ENCODE data around the gene ZSCAN31.

Gene ZSCAN31

DNA sequence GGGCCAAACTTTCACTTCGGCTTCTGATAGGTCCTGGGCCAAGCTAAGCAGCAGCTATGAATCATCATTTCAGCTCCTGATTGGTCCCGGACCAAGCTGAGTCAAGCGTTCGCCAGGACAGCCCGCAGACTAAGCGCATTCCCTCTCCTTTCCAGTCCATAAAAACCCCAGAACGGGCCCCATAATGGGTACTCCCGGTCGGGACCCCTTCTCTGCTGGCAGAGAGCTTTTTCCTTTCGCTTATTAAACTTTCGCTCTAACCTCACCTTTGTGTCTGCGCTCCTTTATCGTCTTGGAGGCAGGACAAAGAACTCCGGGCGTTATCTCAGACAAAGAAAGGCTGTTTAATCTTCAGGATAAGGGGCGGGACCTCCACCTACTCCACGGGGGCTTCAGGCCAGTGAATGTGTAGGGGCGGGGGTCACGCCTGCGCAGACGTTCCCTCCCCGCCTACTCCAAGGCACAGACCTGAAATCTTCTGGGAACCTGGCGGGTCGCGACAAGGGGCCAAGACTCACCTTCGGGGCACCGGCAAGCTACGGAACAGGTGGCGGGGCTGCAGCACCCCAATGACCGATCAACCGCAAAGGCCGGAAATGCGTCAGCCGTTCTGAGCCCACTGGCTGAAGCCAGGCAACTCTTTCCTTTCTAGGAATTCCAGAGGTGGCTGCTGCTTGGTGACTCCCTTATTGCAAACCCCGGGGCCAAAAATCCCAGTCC is at the start of gene ZSCAN31:
TSS of gene ZSCAN31 (minus strand) at position 585 of the 720 bp plus-strand sequence. CDS start 6,465 bp downstream, outside the sequence.
- in situ Hi-C loops (cut with HindIII; ENCODE audit: low sequenced_read_pairs): no loop called here
- DNase-seq (ENCODE audit: low read depth, low spot score): peak; percentile 99
- TF ChIP-seq, protein P1, sequence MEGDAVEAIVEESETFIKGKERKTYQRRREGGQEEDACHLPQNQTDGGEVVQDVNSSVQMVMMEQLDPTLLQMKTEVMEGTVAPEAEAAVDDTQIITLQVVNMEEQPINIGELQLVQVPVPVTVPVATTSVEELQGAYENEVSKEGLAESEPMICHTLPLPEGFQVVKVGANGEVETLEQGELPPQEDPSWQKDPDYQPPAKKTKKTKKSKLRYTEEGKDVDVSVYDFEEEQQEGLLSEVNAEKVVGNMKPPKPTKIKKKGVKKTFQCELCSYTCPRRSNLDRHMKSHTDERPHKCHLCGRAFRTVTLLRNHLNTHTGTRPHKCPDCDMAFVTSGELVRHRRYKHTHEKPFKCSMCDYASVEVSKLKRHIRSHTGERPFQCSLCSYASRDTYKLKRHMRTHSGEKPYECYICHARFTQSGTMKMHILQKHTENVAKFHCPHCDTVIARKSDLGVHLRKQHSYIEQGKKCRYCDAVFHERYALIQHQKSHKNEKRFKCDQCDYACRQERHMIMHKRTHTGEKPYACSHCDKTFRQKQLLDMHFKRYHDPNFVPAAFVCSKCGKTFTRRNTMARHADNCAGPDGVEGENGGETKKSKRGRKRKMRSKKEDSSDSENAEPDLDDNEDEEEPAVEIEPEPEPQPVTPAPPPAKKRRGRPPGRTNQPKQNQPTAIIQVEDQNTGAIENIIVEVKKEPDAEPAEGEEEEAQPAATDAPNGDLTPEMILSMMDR (IDR thresholded peaks at IDR 0.05; ENCODE audit: low read depth, low read length): no peak
- H3K4me3 ChIP-seq (ENCODE audit: low read depth, low read length): peak within 1 kb of the TSS; percentile 71

DNA sequence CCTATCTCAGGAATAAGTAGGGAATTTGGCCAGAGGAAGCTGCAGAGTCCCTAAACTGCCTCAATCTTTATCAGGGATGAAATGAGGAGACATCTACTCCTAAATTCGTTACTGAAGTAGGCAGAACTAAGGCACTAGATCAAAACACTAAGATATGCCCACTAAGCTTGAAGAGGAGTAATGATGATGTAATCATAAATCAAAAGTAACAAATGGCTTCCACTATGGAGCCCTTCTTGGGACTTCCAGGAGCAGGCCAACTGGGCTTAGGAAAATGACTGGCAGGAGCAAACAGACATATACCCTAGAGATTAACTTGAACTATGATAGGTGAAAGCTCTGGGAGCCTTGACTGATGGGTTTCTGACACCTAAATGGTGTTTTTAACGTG is 48.2 kb upstream of the ZSCAN31 start:
- H3K4me3 ChIP-seq (ENCODE audit: low read depth, low read length): no peak overlapping the region
- in situ Hi-C loops (cut with HindIII; ENCODE audit: low sequenced_read_pairs): no loop called here
- no peak for DNase-seq (ENCODE audit: low read depth, low spot score)
- TF ChIP-seq, protein P1 (IDR thresholded peaks at IDR 0.05; ENCODE audit: low read depth, low read length): no peak

DNA sequence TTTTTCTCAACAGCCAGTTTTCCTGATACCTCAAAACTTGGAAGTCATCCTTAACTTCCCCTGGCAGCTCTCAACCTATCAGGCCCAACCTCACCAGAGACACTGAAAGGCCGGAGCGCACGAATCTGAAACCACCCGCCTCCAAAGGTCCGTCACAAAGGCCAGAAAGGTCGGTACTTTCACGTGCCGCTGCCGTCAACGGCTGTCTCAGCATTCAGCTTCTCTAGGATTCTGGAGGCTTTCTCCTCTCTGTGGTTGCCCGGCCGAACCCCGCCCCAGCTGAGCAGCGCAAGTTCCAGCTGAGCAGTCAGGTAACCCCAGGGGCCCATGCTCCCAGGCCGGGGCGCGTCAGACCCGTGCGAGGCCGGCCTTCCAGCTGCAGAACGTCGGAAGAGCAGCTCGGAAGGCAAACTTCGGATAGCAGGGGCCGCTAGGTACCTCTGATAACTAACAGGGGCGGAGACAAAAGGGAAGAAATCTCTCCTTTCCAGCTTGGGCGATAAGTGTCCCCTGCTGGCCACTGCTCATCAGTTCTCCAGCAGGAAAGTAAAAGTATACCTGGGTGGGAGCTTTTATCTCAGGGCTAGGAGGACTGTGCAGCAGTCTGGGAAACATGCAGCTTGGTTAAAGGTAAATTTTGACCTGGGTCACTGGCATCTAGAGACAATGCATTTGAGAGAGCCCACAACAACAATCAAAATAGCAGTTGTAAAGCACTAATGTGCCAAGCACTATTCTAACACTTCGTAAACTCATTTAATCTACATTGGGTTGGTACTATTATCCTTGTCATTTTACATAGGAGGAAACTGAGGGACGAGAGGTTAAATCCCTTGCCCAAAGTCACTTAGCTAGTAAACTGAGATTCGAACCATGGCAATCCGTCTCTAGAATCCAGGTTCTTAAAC is 47.5 kb upstream of the ZSCAN31 start:
- H3K4me3 ChIP-seq (ENCODE audit: low read depth, low read length): peak overlapping the region; percentile 50
- in situ Hi-C loops (cut with HindIII; ENCODE audit: low sequenced_read_pairs): no loop called here
- TF ChIP-seq, protein P1 (IDR thresholded peaks at IDR 0.05; ENCODE audit: low read depth, low read length): peak; percentile 65
- peak; percentile 89 for DNase-seq (ENCODE audit: low read depth, low spot score)

DNA sequence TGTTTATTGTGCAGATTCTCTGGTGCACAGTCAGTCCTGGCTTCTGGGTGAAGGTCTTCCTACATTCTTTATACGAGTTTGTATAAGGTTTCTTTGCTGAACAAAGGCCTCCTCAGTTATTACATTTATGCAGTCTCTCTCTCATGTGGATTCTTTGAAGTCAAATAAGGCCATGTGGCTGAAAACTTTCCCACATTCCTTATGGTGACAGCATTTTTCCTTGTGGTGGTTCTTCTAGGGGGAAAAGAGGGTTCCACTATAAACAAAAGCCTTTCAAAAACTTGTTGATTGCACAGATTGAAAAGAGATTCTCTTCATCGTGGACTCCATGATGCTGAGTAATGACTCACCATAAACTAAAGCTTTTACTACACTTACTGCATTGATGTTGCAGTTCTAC is 44.4 kb upstream of the ZSCAN31 start:
- no peak overlapping the region for H3K4me3 ChIP-seq (ENCODE audit: low read depth, low read length)
- TF ChIP-seq, protein P1 (IDR thresholded peaks at IDR 0.05; ENCODE audit: low read depth, low read length): no peak
- DNase-seq (ENCODE audit: low read depth, low spot score): no peak
- in situ Hi-C loops (cut with HindIII; ENCODE audit: low sequenced_read_pairs): no loop called here

DNA sequence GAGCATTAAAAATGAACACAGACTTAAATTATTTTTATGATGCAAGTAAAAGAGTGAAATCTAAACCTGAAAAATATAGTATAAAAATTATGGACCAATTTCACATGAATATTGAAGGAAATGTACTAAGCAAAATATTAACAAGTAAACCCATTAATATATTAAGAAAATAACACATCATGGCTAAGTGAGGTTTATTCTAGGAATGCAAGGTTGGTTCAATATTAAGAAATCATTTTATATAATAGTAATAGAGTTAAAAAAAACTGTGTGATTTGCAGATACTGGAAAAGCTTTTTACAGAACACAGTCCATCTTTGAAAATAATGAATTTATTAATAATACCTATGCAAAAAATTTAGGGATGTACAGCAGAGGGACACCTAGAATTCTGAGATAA is 42.7 kb upstream of the ZSCAN31 start:
- in situ Hi-C loops (cut with HindIII; ENCODE audit: low sequenced_read_pairs): no loop called here
- H3K4me3 ChIP-seq (ENCODE audit: low read depth, low read length): no peak overlapping the region
- TF ChIP-seq, protein P1 (IDR thresholded peaks at IDR 0.05; ENCODE audit: low read depth, low read length): no peak
- no peak for DNase-seq (ENCODE audit: low read depth, low spot score)

DNA sequence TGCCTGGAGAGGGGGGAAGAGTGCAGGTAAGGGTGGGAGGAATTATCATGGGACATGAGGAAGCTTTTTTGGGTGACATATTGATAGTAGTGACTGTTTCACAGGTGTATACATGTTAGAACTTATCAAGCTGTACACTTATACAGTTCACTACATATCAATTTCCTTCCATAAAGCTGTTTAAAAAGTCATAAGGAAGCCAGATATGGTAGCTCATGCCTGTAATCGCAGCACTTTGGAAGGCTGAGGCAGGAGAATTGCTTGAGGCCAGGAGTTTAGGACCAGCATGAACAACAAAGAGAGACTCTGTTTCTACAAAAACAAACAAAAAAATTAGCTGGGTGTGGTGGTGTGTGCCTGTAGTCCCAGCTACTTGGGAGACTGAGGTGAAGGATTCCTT is 41.9 kb upstream of the ZSCAN31 start:
- no peak for DNase-seq (ENCODE audit: low read depth, low spot score)
- in situ Hi-C loops (cut with HindIII; ENCODE audit: low sequenced_read_pairs): no loop called here
- TF ChIP-seq, protein P1 (IDR thresholded peaks at IDR 0.05; ENCODE audit: low read depth, low read length): no peak

More for the DNA sequence above, 41.9 kb upstream of the ZSCAN31 start:
- H3K4me3 ChIP-seq (ENCODE audit: low read depth, low read length): no peak overlapping the region

All from astrocyte of the spinal cord (primary cell).